Nephron (organoid): ENCODE results near the gene GRPEL1.
"Not testable (repeated sequence)": the region's sequence is repeated elsewhere in the genome, so short reads cannot be mapped to it uniquely, and the experiment has no call there.

ENCODE experiments used
- H3K27ac Mint-ChIP-seq, 3 experiments: 2 replicates each; pipeline ENCODE4 v1.8.0; 2020; ENCODE audit warnings: mixed read lengths in 3 of 3, mild to moderate bottlenecking in 2 of 3, moderate library complexity in 1 of 3
- H3K27me3 Mint-ChIP-seq: 2 replicates; pipeline ENCODE4 v1.8.0; 2021; ENCODE audit warnings: low read depth, mild to moderate bottlenecking, moderate library complexity, mixed read lengths
- H3K36me3 Mint-ChIP-seq: 2 replicates; pipeline ENCODE4 v1.8.0; 2020; ENCODE audit warnings: low read depth, mixed read lengths
- H3K4me1 Mint-ChIP-seq: 2 replicates; pipeline ENCODE4 v1.8.0; 2020; ENCODE audit warnings: mixed read lengths
- H3K4me3 Mint-ChIP-seq, 3 experiments: 2 replicates each; pipeline ENCODE4 v1.8.0; 2020; ENCODE audit warnings: mild to moderate bottlenecking in 3 of 3, mixed read lengths in 3 of 3, moderate library complexity in 2 of 3
- H3K9me3 Mint-ChIP-seq: 2 replicates; pipeline ENCODE4 v1.8.0; 2020; ENCODE audit warnings: mixed read lengths
- CTCF ChIP-seq, 3 experiments: fragments of 200-600 bp; sonication (generic); IDR thresholded peaks; one replicate each; pipeline ENCODE4 v1.5.0; 2021; ENCODE audit warnings: antibody characterized with exemption in 3 of 3; ENCODE audit not compliant: unreplicated experiment in 3 of 3

GRPEL1 gene

GRCh38 chr4:7104366-7105031, 36.6 kb upstream of the GRPEL1 start:
- peak overlapping the region; percentile 85 to 95 (median 90) for H3K27ac Mint-ChIP-seq
- peaks cover 29% of the 10 kb centered on the region for H3K4me1 Mint-ChIP-seq
- H3K36me3 Mint-ChIP-seq, result no peaks in the 10 kb centered on the region

GRCh38 chr4:7103607-7104365, 35.9 kb upstream of the GRPEL1 start:
- Mint-ChIP-seq H3K36me3 (no peaks in the 10 kb centered on the region), H3K4me3 (peak overlapping the region; percentile 75 to 88 (median 88)), H3K27me3 (peaks cover 16% of the 10 kb centered on the region), H3K27ac (peak overlapping the region; percentile 85 to 90 (median 86)), H3K4me1 (peaks cover 29% of the 10 kb centered on the region), H3K9me3 (no peaks in the 10 kb centered on the region)
- no peak for TF ChIP-seq CTCF (IDR thresholded peaks at IDR 0.05; ENCODE audit: unreplicated experiment in 3 of 3)

More at GRCh38 chr4:7104366-7105031, 36.6 kb upstream of the GRPEL1 start:
- H3K27me3 Mint-ChIP-seq, result peaks cover 16% of the 10 kb centered on the region
- no peak for TF ChIP-seq CTCF (IDR thresholded peaks at IDR 0.05; ENCODE audit: unreplicated experiment in 3 of 3)
- H3K9me3 Mint-ChIP-seq, result no peaks in the 10 kb centered on the region
- H3K4me3 Mint-ChIP-seq, result peak overlapping the region; percentile 59 to 88 (median 75)

GRCh38 chr4:7103031-7103606, 35.3 kb upstream of the GRPEL1 start:
- H3K4me3 Mint-ChIP-seq, result peak overlapping the region; percentile 88 to 89 (median 88)
- no peaks in the 10 kb centered on the region for H3K36me3 Mint-ChIP-seq
- H3K27me3 Mint-ChIP-seq, result peaks cover 18% of the 10 kb centered on the region
- H3K4me1 Mint-ChIP-seq, result peaks cover 29% of the 10 kb centered on the region
- no peak for TF ChIP-seq CTCF (IDR thresholded peaks at IDR 0.05; ENCODE audit: unreplicated experiment in 3 of 3)
- H3K27ac Mint-ChIP-seq, result peak overlapping the region; percentile 85 to 90 (median 86)
- H3K9me3 Mint-ChIP-seq, result no peaks in the 10 kb centered on the region

GRCh38 chr4:7102516-7102909, 34.6 kb upstream of the GRPEL1 start:
- not testable (repeated sequence) for H3K9me3 Mint-ChIP-seq, H3K36me3 Mint-ChIP-seq
- Mint-ChIP-seq H3K4me1 (peaks cover 29% of the 10 kb centered on the region), H3K27ac (peak overlapping the region in 2 of 3 experiments; percentile 38 to 75), H3K4me3 (peak overlapping the region; percentile 88 to 89 (median 88)), H3K27me3 (peaks cover 23% of the 10 kb centered on the region)

- Mint-ChIP-seq H3K4me1 (peaks cover 29% of the 10 kb centered on the region), H3K4me3 (peak overlapping the region; percentile 85 to 89 (median 88)), H3K9me3 (no peaks in the 10 kb centered on the region), H3K27ac (peak overlapping the region; percentile 38 to 75 (median 56)), H3K27me3 (peaks cover 23% of the 10 kb centered on the region), H3K36me3 (no peaks in the 10 kb centered on the region)
- TF ChIP-seq CTCF (IDR thresholded peaks at IDR 0.05; ENCODE audit: unreplicated experiment in 3 of 3), result peak; percentile 72 to 73 (median 72)
Measured at GRCh38 chr4:7101692-7102515, 34.0 kb upstream of the GRPEL1 start.
